SK-N-SH treated with all-trans-retinoic acid at 6 μM for 48 hours (cell line): ENCODE data around the gene HSFX2.
"Not testable (repeated sequence)": the region's sequence is repeated elsewhere in the genome, so short reads cannot be mapped to it uniquely, and the experiment has no call there.

Source experiments
- SNAI2 ChIP-seq: fragments of 250-450 bp; sonication (Bioruptor Pico); IDR thresholded peaks from 2 replicates; pipeline ENCODE4 v1.5.0; 2020; ENCODE audit warnings: mild to moderate bottlenecking, moderate library complexity
- ZNF565 ChIP-seq: fragments of 450-650 bp; formaldehyde crosslinking; conservative IDR thresholded peaks from 2 replicates; pipeline ENCODE4 v1.5.0; 2020; ENCODE audit warnings: low read depth, mild to moderate bottlenecking, moderate library complexity

DNA sequence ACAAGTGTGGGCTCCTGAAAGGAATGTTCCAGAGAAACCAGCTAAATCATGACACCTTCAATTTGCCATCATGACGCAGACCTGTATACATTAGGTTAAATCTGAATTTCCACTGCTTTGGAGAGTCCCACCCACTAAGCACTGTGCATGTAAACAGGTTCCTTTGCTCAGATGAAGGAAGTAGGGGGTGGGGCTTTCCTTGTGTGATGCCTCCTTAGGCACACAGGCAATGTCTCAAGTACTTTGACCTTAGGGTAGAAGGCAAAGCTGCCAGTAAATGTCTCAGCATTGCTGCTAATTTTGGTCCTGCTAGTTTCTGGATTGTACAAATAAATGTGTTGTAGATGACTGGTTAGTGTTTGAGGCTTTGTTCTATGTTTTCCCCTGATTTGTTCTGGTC lies 48.2 kb downstream of the HSFX2 start:
- TF ChIP-seq ZNF565, SNAI2: not testable (repeated sequence)
